Activated CD8-positive, alpha-beta memory T cell treated with anti-CD3 and anti-CD28 coated beads, Interleukin-2, amount 10 ng/mL, durations not matched to agents 7 days and 5 days (primary cell): Measurements from ENCODE around the gene NUP133. TPM values are rescaled to one million over a fixed set of nuclear protein-coding genes. Genes with fewer than 3 reads are reported as not detected.

Experiments used
- ATAC-seq: fragments of 150-1000 bp; cut with Tn5 transposase; one replicate; pipeline ENCODE4 v1.10.0; 2021; ENCODE audit warnings: moderate library complexity
- CTCF ChIA-PET: fragments of 350-600 bp; sonication (Branson Sonifier 250); formaldehyde crosslinking; loops from one replicate; lab custom pipeline; 2021; ENCODE audit warnings: antibody characterized with exemption; lab: Charles Lee
- DNase-seq: peaks from one replicate; pipeline ENCODE4 v3.0.0-alpha.2; 2020
- H3K27ac Mint-ChIP-seq: one replicate; pipeline ENCODE4 v1.8.0; 2021; ENCODE audit warnings: mild to moderate bottlenecking, mixed read lengths
- H3K27me3 Mint-ChIP-seq: one replicate; pipeline ENCODE4 v1.8.0; 2021; ENCODE audit warnings: mixed read lengths
- H3K36me3 Mint-ChIP-seq: one replicate; pipeline ENCODE4 v1.8.0; 2021; ENCODE audit warnings: mild to moderate bottlenecking, mixed read lengths
- H3K4me1 Mint-ChIP-seq: one replicate; pipeline ENCODE4 v1.8.0; 2021; ENCODE audit warnings: mixed read lengths
- H3K4me3 Mint-ChIP-seq: one replicate; pipeline ENCODE4 v1.8.0; 2021; ENCODE audit warnings: mild to moderate bottlenecking, moderate library complexity, mixed read lengths
- H3K9me3 Mint-ChIP-seq: one replicate; pipeline ENCODE4 v1.8.0; 2022; ENCODE audit warnings: low read depth, mixed read lengths
- total RNA-seq, 2 experiments: library from RNA; stranded (reverse); gene quantifications; one replicate each; pipeline ENCODE4 v1.2.3, GENCODE V29; 2021

NUP133 gene
- 10 to 100 TPM; 43.1 to 45.4 TPM for total RNA-seq

DNA sequence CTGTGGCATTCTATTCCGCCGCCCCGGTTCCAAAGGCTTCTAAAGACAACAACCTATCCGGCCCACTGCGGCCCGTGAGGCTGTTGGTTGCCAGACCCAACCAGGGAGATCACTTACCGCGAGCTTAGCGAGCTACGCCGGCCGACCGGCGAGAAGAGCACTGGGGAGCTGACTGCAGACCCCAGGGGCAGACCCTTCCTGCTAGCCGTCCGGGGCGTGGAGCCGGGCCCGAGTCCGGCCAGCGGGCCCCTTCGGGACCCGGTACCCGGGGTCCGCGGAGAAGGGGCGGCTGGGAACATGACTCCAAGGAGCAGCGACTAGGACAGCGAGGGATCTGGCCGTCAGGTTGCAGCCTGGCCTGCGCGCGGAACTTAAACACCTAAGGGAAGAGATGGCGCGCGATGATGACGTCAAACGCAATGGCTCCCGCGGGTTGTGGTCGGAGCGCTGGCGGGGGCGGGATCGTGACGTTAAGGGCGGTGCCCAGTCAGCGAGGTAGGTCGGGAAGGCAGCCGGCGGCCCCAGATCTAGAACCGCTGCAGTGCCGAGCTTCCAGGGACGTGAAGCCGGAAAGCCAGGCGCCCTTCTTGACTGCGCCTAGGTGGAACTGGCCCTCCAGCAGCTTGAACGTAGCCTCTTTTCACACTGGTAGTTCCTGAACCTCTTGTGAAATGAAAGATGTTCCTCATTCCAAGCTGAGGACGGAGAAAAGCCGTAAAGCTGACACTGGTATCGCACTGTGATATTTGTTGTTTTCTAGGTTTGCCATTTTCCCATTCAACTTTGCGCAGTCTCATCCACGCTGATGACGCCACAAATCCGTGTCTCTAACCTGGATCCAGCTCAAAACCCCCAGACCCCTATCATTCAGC, at the start of gene NUP133:
Gene NUP133, minus strand, starts transcription at position 391 of the 872 bp plus-strand sequence. Its CDS starts 92 bp downstream, at position 299.
- Mint-ChIP-seq H3K27me3 (peaks cover 2% of the 10 kb centered on the region), H3K9me3 (no peaks in the 10 kb centered on the region), H3K36me3 (peaks cover 2% of the 10 kb centered on the region), H3K4me3 (peak within 1 kb of the TSS; percentile 89), H3K4me1 (peaks cover 29% of the 10 kb centered on the region), H3K27ac (peak within 1 kb of the TSS; percentile 94)
- peak; percentile 96 for ATAC-seq
- DNase-seq: peak; percentile 99
- CTCF ChIA-PET: interaction anchor here (0.5 to 1.9 kb wide), 10 partner anchors 8 to 614 kb away, joined by 3 to 6 read pairs (median 3); no protein-coding TSS in a partner anchor

DNA sequence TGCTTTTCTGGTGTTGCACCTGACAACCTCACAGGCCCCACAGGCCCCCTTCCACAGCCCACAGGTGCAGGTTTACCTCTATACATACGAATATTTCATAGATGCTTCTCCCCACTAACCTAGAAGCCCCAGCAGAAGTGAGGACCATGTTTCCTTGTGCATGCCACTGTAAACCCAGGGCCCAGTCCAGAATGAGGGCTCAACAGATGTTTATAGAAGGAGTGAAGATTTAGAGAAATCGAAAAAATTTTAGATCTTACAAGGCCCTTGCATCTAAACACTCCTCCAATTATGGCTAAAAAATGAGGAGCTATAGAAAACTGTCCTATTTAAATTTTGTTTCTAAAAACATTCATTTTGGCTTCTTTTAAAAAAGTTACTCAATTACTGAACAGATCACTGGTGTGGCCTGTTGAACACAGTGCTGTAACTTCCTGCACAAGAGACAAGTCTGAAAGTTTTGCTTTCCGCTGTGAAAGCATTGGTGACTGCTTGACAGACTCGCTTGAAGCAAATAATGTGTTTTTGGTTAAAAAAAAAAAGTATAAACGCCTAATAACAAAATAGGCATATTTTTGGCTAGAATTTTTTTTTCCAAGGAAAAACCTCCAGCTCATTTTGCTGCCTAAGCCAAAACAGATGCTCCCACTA, 49.2 kb upstream of the NUP133 start:
- Mint-ChIP-seq H3K9me3 (no peaks in the 10 kb centered on the region), H3K27me3 (no peaks in the 10 kb centered on the region), H3K4me1 (peaks cover 41% of the 10 kb centered on the region), H3K4me3 (peak overlapping the region; percentile 87), H3K27ac (peak overlapping the region; percentile 91), H3K36me3 (peaks cover 7% of the 10 kb centered on the region)
- ATAC-seq: no peak
- peak; percentile 52 for DNase-seq
- CTCF ChIA-PET: interaction anchor here (0.7 to 2.7 kb wide), 8 partner anchors 12 to 301 kb away, joined by 3 to 19 read pairs (median 3); partner anchors contain the start of genes NUP133, TAF5L and URB2

DNA sequence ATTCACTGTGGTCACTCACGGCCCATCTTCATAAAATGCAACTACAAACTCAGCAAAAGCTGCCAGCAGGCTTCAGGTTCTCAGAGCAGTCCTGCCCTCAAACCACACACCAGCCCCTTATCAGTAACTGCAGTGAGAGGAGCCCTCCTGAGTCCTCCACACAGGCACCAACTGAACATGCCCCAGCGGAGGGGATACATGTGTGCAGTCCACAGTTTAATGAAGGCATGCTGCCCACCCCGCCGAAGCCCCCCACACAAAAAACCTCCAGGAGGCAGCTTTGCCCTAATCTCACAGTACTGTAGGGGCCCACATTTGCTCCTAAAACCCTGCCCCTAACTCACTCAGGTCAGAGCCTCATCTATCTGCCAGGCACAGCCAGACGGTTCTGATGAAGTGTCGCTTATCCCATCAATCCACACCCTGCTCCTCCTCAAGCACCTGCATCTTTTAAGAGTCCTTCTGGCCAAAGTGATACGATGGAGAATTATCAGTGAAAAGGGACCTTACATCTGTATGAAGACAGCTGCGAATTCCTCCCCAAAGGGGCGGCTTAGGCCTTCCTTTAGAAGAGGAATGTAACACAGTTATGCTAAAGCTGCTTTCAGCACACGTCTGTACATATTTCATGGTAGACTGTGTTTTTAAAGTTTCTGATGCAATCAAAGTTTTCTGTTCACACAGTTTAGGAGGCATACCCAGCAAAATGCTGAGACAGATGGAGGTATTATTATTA, 46.9 kb upstream of the NUP133 start:
- Mint-ChIP-seq H3K4me3 (no peak overlapping the region), H3K36me3 (peaks cover 7% of the 10 kb centered on the region), H3K9me3 (no peaks in the 10 kb centered on the region), H3K4me1 (peaks cover 45% of the 10 kb centered on the region), H3K27ac (no peak overlapping the region), H3K27me3 (no peaks in the 10 kb centered on the region)
- ATAC-seq (no peak), DNase-seq (no peak)
- CTCF ChIA-PET: interaction anchor here (1.0 kb wide), 1 partner anchor 297 kb away, joined by 3 read pairs; no protein-coding TSS in a partner anchor

DNA sequence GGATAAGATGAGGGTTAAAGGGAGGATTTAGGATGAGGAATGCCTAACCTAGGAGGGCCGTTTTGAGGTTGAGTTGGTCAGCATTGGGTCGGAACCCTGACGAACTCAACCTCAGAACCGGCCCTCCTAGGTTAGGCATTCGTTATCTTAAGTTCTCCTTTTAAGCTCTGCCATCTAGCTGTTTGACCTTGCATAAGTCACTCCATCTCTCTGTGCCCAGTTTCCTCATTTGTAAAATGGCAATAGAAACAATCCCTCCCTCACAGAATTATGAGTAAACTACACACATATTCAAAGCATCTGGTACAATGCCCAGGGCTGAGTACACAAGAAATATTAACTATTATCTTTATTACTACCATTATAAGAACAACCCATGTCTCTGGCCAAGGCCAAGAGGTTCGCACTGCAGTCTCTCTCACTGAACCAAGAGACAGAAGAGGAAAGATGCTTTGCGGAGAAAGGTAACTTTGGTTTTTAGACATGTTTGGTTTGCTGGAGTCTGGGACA, 45.5 kb upstream of the NUP133 start:
- CTCF ChIA-PET: no interaction called here
- no peak for DNase-seq
- H3K9me3 Mint-ChIP-seq: no peaks in the 10 kb centered on the region
- no peaks in the 10 kb centered on the region for H3K27me3 Mint-ChIP-seq
- H3K36me3 Mint-ChIP-seq: peaks cover 12% of the 10 kb centered on the region
- no peak for ATAC-seq
- no peak overlapping the region for H3K27ac Mint-ChIP-seq
- no peak overlapping the region for H3K4me3 Mint-ChIP-seq
- H3K4me1 Mint-ChIP-seq: peaks cover 41% of the 10 kb centered on the region

DNA sequence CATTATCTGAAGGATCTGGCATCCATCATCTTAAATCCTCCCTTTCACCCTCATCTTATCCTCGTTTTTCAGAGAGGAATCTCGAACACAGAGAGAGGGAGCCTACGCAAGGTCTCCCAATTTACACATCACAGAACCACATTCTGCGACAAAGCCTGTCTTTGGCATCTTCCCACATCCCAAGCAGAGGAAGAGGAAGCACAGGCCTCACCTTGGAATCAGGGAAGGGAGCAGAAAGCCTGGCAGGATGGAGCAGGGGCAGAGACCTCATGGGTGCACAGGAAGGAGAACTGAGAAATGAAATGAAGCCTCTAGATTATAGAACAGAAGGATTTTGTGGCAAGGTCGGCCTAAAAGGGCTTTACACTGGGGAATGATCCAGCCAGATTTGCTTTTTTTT, 44.6 kb upstream of the NUP133 start:
- CTCF ChIA-PET: no interaction called here
- peaks cover 15% of the 10 kb centered on the region for H3K36me3 Mint-ChIP-seq
- no peak for ATAC-seq
- no peak for DNase-seq
- no peaks in the 10 kb centered on the region for H3K9me3 Mint-ChIP-seq
- H3K27me3 Mint-ChIP-seq: no peaks in the 10 kb centered on the region
- no peak overlapping the region for H3K27ac Mint-ChIP-seq
- H3K4me1 Mint-ChIP-seq: peaks cover 41% of the 10 kb centered on the region
- no peak overlapping the region for H3K4me3 Mint-ChIP-seq

DNA sequence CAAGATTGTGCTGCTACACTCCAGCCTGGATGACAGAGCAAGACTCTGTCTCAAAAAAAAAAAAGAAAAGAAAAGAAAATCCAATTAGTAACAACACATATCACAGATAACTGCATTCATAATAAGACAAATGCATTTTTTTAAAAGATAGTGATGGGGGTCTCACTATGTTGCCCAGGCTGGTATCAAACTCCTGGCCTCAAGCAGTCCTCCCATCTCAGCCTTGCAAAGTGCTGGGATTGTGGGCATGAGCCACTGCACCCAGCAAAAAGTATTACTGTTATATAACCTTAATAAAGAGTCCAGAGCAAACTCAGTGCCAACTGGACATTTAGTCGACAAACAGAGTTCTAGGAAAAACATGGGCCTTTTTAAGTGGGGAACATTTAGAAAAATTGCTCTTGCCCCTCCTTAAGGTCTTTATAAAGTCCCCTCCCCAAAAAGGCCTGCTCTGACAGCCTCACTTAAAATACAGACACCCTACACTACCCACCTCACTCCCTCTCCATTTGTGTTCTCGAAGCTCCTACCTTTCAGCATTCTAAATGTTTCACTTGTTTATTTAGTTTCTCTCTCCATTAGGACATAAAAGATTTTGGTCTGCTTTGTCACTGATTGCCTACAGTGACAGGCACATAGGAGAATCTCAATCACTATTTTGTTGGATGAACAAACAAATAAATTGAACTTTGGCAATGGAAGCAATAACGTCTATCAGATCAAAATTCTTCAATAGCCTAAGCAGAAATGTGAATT, 42.8 kb upstream of the NUP133 start:
- H3K4me1 Mint-ChIP-seq: peaks cover 30% of the 10 kb centered on the region
- no peak overlapping the region for H3K27ac Mint-ChIP-seq
- ATAC-seq (no peak), DNase-seq (no peak)
- H3K27me3 Mint-ChIP-seq: no peaks in the 10 kb centered on the region
- no peak overlapping the region for H3K4me3 Mint-ChIP-seq
- CTCF ChIA-PET: no interaction called here
- H3K36me3 Mint-ChIP-seq: peaks cover 19% of the 10 kb centered on the region
- no peaks in the 10 kb centered on the region for H3K9me3 Mint-ChIP-seq

DNA sequence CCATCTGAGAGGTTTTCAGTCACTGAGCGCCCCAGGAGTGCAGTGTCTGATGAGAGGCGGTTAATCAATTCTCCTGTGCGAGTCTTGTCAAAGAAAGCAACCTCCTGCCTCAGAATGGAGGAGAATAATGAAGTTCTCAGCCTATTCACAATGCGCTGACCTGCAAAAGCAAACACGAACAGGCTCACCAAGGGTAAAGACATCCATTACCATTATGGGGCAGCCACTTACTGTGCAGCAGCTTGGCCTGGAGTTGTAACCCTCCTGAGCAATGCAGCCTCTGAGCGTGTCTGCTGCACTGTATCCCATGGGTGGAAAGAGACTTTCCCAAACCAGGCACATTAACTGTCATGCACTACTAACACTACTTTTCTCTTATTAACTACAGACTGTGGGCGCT, 39.4 kb upstream of the NUP133 start:
- CTCF ChIA-PET: no interaction called here
- Mint-ChIP-seq H3K4me1 (peaks cover 24% of the 10 kb centered on the region), H3K4me3 (no peak overlapping the region), H3K27ac (no peak overlapping the region), H3K36me3 (peaks cover 41% of the 10 kb centered on the region), H3K27me3 (no peaks in the 10 kb centered on the region), H3K9me3 (no peaks in the 10 kb centered on the region)
- ATAC-seq: no peak
- DNase-seq: no peak

DNA sequence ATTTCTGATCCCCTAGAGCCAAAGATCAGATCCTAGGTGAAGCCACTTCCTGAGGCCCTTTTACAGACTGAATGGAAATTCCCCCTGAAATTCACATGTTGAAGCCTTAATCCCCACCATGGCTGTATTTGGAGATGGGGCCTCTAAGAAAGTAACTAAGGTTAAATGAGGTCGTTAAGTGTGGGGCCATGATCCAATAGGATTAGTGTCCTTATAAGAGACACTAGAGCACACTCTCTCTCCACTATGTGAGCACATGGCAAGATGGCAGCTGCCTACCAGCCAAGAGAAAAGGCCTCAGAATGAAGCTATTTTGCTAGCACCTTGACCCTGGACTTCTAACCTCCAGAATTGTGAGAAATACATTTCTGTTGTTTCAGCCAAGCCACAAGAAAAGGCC, 36.4 kb upstream of the NUP133 start:
- peaks cover 56% of the 10 kb centered on the region for H3K36me3 Mint-ChIP-seq
- no peak overlapping the region for H3K4me3 Mint-ChIP-seq
- DNase-seq (no peak), ATAC-seq (no peak)
- peaks cover 21% of the 10 kb centered on the region for H3K4me1 Mint-ChIP-seq
- CTCF ChIA-PET: interaction anchor here (0.8 kb wide), 1 partner anchor 12 kb away, joined by 3 read pairs; no protein-coding TSS in a partner anchor
- H3K27me3 Mint-ChIP-seq: no peaks in the 10 kb centered on the region
- H3K9me3 Mint-ChIP-seq: no peaks in the 10 kb centered on the region
- no peak overlapping the region for H3K27ac Mint-ChIP-seq

DNA sequence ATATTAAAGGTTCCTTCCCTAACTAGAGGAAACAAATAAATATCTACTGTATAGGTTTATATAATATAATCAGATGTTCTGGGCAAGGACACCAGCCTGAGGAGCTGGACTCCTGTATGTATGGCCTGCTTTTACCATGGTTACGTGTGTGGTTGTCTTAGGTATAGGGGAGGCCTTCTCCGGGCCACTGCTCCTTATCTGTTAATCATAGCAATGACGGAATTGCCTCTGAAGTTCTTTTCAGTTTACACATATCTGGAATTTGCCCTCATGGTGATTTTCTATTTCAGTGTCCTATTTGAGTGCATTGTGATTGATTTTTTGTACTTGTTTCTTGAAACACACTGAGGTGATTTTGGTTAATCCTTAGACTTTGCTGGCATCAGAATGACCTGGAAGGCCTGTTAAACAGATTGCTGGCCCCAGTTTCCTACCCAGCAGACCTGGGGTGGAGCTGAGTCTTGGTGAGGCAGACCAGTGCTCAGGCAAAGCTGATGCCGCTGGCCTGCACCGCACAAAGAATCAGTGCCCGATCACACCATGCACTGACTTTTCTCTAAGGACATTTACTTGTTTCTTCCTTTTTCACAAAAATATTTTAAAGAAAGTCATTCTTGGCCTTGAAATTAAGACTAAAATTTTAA, 31.8 kb upstream of the NUP133 start:
- H3K4me3 Mint-ChIP-seq: no peak overlapping the region
- CTCF ChIA-PET: no interaction called here

DNA sequence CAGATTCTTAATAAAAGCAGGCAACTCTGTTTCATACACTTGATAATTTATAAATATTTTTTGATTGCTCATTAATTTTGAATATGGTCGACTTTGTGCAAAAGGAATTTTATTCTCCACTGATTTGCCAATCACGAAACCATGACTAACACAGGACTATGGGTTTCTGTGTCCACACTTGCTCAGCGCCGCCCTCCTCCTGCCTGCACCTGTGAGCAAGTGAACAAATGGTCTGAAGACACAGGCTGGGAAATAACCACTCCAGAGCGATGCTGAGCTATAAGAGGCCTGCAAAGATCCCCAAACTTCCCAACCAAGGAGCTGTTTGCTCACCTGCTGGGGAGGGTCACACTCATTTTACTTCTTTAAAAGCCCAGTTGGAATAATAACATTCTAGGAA, 30.8 kb upstream of the NUP133 start:
- CTCF ChIA-PET: no interaction called here
- H3K4me3 Mint-ChIP-seq: no peak overlapping the region
- no peak overlapping the region for H3K27ac Mint-ChIP-seq
- DNase-seq: no peak
- no peaks in the 10 kb centered on the region for H3K27me3 Mint-ChIP-seq
- H3K9me3 Mint-ChIP-seq: no peaks in the 10 kb centered on the region
- H3K4me1 Mint-ChIP-seq: peaks cover 22% of the 10 kb centered on the region
- ATAC-seq: no peak
- peaks cover 58% of the 10 kb centered on the region for H3K36me3 Mint-ChIP-seq

More for the DNA sequence above, 31.8 kb upstream of the NUP133 start:
- peaks cover 63% of the 10 kb centered on the region for H3K36me3 Mint-ChIP-seq
- peaks cover 27% of the 10 kb centered on the region for H3K4me1 Mint-ChIP-seq
- H3K9me3 Mint-ChIP-seq: no peaks in the 10 kb centered on the region
- DNase-seq (no peak), ATAC-seq (no peak)
- H3K27me3 Mint-ChIP-seq: no peaks in the 10 kb centered on the region
- H3K27ac Mint-ChIP-seq: no peak overlapping the region

DNA sequence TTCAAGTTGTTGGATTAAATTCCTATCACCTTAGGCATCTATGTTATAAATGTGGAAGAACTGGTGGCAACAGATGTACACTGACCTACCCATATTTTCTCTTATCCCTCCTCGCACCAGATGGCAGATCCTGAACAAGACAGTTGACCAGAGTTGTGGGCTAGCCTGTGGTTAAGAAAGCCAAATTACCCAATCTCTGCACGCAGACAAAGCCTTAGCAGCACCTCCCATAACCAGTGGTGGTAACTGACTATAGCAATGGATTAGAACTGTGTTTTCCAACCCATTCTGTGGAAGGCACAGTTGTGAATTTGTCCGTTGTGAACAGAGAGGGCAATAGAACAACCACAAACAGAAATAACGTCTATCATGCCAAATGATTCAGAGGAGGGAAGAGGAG, 29.8 kb upstream of the NUP133 start:
- peaks cover 54% of the 10 kb centered on the region for H3K36me3 Mint-ChIP-seq
- H3K9me3 Mint-ChIP-seq: no peaks in the 10 kb centered on the region
- CTCF ChIA-PET: no interaction called here
- H3K27ac Mint-ChIP-seq: no peak overlapping the region
- no peak overlapping the region for H3K4me3 Mint-ChIP-seq
- H3K27me3 Mint-ChIP-seq: no peaks in the 10 kb centered on the region
- ATAC-seq (no peak), DNase-seq (no peak)
- peaks cover 18% of the 10 kb centered on the region for H3K4me1 Mint-ChIP-seq

DNA sequence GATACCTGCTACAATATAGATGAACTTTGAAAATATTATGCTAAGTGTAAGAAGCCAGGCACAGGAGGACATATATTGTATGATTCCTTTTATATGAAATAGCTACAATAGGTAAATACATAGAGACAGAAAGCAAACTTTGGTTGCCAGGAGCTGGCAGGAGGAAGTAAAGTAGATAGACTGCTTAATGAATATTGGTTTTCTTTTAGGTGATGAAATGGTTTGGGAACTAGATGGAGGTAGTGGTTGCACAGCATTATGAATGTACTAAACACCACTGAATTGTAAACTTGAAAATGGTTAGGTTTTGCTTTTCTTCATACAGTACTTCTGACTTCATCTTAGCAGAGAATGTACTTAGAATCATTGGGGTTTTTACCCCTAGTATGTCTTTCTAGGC, 28.8 kb upstream of the NUP133 start:
- H3K9me3 Mint-ChIP-seq: no peaks in the 10 kb centered on the region
- CTCF ChIA-PET: interaction anchor here (1.6 kb wide), 1 partner anchor 29 kb away, joined by 3 read pairs; the partner anchor contains the start of gene NUP133
- no peak overlapping the region for H3K4me3 Mint-ChIP-seq
- no peaks in the 10 kb centered on the region for H3K27me3 Mint-ChIP-seq
- no peak for ATAC-seq
- peaks cover 47% of the 10 kb centered on the region for H3K36me3 Mint-ChIP-seq
- peaks cover 11% of the 10 kb centered on the region for H3K4me1 Mint-ChIP-seq
- no peak overlapping the region for H3K27ac Mint-ChIP-seq
- no peak for DNase-seq
